ENCODE results near the gene MORF4L2. TPM values are rescaled to one million over a fixed set of nuclear protein-coding genes. Genes with fewer than 3 reads are reported as not detected.

Gene MORF4L2
- total RNA-seq, 1 donor from 2014 or later, result 545 TPM

DNA sequence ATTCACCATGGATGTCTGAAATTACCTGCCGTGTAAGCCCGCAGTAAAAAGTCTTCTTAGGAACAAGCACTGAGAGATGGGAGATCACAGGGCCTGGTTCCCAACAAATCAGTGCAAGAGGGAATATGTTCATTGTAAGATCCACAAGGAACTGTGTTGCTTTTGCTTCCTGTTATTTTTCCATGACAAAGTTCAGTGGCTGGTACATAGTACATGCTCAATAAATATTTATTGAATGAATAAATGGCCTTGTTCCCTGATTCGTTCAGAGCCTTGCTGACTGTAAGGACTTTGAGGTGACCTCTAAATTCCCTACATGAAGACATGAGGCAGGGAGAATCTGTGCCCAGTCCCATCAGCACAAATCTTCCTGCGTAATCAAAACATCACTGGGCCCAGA lies 31.6 kb upstream of the MORF4L2 start:
- no peak overlapping the region for H3K27ac Mint-ChIP-seq (ENCODE audit: unreplicated experiment)
- H3K9me3 Mint-ChIP-seq (ENCODE audit: low read depth), result no peaks in the 10 kb centered on the region
- TF ChIP-seq, protein P1, sequence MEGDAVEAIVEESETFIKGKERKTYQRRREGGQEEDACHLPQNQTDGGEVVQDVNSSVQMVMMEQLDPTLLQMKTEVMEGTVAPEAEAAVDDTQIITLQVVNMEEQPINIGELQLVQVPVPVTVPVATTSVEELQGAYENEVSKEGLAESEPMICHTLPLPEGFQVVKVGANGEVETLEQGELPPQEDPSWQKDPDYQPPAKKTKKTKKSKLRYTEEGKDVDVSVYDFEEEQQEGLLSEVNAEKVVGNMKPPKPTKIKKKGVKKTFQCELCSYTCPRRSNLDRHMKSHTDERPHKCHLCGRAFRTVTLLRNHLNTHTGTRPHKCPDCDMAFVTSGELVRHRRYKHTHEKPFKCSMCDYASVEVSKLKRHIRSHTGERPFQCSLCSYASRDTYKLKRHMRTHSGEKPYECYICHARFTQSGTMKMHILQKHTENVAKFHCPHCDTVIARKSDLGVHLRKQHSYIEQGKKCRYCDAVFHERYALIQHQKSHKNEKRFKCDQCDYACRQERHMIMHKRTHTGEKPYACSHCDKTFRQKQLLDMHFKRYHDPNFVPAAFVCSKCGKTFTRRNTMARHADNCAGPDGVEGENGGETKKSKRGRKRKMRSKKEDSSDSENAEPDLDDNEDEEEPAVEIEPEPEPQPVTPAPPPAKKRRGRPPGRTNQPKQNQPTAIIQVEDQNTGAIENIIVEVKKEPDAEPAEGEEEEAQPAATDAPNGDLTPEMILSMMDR (IDR thresholded peaks at IDR 0.05), result no peak
- H3K4me3 Mint-ChIP-seq (ENCODE audit: unreplicated experiment), result no peak overlapping the region
- DNase-seq (ENCODE audit: low spot score), result no peak
- H3K27me3 Mint-ChIP-seq (ENCODE audit: low read depth), result no peaks in the 10 kb centered on the region
- peaks cover 23% of the 10 kb centered on the region for H3K4me1 Mint-ChIP-seq (ENCODE audit: low read depth)
- no peaks in the 10 kb centered on the region for H3K36me3 Mint-ChIP-seq (ENCODE audit: low read depth)

DNA sequence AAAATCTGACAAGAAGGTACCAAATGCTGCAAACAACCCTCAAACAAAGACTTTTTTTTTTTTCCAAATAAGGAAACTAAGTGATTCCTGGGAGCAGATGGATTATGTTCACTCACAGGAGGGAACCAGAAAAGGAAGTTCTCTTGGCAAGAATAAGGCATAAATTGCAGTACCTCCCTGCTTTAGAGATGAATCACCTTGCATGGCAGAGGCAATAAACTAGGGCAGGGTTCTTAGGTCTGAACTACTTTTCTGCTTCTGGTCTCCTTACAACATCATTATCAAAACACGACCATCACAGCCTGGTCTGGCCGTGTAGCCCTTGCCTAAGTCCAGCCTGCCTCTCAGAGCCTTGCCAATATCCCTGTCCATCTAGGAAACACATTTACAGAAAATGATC lies 30.5 kb upstream of the MORF4L2 start:
- Mint-ChIP-seq H3K9me3 (ENCODE audit: low read depth) (no peaks in the 10 kb centered on the region), H3K4me3 (ENCODE audit: unreplicated experiment) (no peak overlapping the region), H3K27me3 (ENCODE audit: low read depth) (no peaks in the 10 kb centered on the region), H3K27ac (ENCODE audit: unreplicated experiment) (peak overlapping the region; percentile 83), H3K4me1 (ENCODE audit: low read depth) (peaks cover 13% of the 10 kb centered on the region), H3K36me3 (ENCODE audit: low read depth) (no peaks in the 10 kb centered on the region)
- DNase-seq (ENCODE audit: low spot score), result no peak
- TF ChIP-seq, protein P1 (IDR thresholded peaks at IDR 0.05), result no peak

DNA sequence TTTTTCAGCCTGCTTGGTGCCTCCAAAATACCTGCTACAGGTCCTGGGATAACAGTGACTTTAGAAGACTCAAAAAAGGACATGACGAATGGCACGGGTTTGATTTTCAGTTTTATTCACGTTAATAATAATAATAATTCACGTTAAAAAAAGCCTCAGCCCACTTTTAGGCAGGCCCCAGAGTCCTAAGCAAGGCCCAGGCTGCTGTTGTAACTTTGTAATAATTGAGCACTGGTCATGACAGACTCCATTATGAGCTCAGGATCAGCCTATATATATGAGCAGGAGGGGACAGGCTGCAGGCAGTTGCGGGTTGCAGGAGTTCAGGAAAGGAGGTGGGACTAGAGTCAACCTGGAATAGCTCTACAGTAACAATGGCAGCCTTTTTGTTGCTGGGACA lies 24.1 kb upstream of the MORF4L2 start, which contains the start of gene TMEM31:
Gene TMEM31, plus strand, starts transcription at position 301 of the 400 bp plus-strand sequence. CDS start 1,350 bp downstream, outside the sequence.
- no peak within 1 kb of the TSS for H3K27ac Mint-ChIP-seq (ENCODE audit: unreplicated experiment)
- DNase-seq (ENCODE audit: low spot score), result no peak
- no peaks in the 10 kb centered on the region for H3K9me3 Mint-ChIP-seq (ENCODE audit: low read depth)
- no peaks in the 10 kb centered on the region for H3K4me1 Mint-ChIP-seq (ENCODE audit: low read depth)
- H3K27me3 Mint-ChIP-seq (ENCODE audit: low read depth), result no peaks in the 10 kb centered on the region
- no peaks in the 10 kb centered on the region for H3K36me3 Mint-ChIP-seq (ENCODE audit: low read depth)
- TF ChIP-seq, protein P1 (IDR thresholded peaks at IDR 0.05), result no peak
- no peak within 1 kb of the TSS for H3K4me3 Mint-ChIP-seq (ENCODE audit: unreplicated experiment)

DNA sequence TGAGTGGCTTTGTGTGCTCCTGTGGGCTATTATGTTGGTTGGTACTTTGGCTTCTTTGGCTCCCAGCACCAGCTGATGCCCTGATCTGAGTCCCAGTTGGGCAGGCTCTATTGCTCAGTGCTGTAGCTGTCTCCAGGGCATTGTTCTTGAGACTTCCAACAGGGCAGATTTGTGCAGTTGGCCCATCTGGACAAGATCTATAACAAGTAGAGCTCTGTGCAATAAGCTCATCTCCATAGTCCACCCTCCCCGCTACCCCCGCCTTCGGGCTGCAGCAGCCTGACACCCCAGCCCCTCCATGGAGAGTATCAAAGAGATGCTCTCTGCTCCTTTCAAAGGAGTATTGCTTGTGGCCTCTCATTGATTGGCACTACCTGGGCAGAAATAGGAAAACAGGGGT lies 18.4 kb upstream of the MORF4L2 start:
- no peaks in the 10 kb centered on the region for H3K9me3 Mint-ChIP-seq (ENCODE audit: low read depth)
- no peak overlapping the region for H3K4me3 Mint-ChIP-seq (ENCODE audit: unreplicated experiment)
- TF ChIP-seq, protein P1 (IDR thresholded peaks at IDR 0.05), result no peak
- H3K27me3 Mint-ChIP-seq (ENCODE audit: low read depth), result no peaks in the 10 kb centered on the region
- no peak for DNase-seq (ENCODE audit: low spot score)
- no peak overlapping the region for H3K27ac Mint-ChIP-seq (ENCODE audit: unreplicated experiment)
- H3K4me1 Mint-ChIP-seq (ENCODE audit: low read depth), result no peaks in the 10 kb centered on the region
- no peaks in the 10 kb centered on the region for H3K36me3 Mint-ChIP-seq (ENCODE audit: low read depth)

DNA sequence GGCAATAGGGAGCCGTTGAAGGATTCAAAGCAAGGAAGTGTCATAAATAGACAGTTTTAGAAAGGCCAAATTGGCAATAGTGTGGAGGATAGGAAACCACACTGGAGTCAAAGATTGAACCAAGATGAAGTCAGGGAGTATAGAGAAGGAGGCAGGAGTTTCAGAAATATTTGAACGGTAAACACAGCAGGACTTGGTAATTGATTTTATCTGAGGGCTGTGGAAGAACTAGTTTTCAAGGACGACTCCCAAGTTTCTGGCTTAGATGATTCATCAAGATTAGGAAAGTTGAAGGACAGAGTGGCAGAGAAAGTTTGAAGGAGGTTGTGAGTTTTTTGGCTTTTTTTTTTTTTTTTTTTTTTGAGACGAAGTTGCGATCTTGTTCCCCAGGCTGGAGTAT lies 12.7 kb upstream of the MORF4L2 start:
- peaks cover 2% of the 10 kb centered on the region for H3K27me3 Mint-ChIP-seq (ENCODE audit: low read depth)
- H3K4me1 Mint-ChIP-seq (ENCODE audit: low read depth), result no peaks in the 10 kb centered on the region
- H3K4me3 Mint-ChIP-seq (ENCODE audit: unreplicated experiment), result no peak overlapping the region

More for the DNA sequence above, 12.7 kb upstream of the MORF4L2 start:
- no peak for DNase-seq (ENCODE audit: low spot score)
- H3K9me3 Mint-ChIP-seq (ENCODE audit: low read depth), result peaks cover 2% of the 10 kb centered on the region
- no peak overlapping the region for H3K27ac Mint-ChIP-seq (ENCODE audit: unreplicated experiment)
- H3K36me3 Mint-ChIP-seq (ENCODE audit: low read depth), result no peaks in the 10 kb centered on the region
- TF ChIP-seq, protein P1 (IDR thresholded peaks at IDR 0.05), result no peak
